GM19324 (cell line): Measurements from ENCODE around the gene B4GALNT4.
"Not testable (repeated sequence)": the region's sequence is repeated elsewhere in the genome, so short reads cannot be mapped to it uniquely, and the experiment has no call there.

Experiments
- ATAC-seq: cut with Tn5 transposase; IDR thresholded peaks from one replicate; pipeline ENCODE4 v1.9.1; 2021; ENCODE audit warnings: mild to moderate bottlenecking, moderate library complexity; ENCODE audit not compliant: unreplicated experiment, low FRiP score

B4GALNT4 gene

DNA sequence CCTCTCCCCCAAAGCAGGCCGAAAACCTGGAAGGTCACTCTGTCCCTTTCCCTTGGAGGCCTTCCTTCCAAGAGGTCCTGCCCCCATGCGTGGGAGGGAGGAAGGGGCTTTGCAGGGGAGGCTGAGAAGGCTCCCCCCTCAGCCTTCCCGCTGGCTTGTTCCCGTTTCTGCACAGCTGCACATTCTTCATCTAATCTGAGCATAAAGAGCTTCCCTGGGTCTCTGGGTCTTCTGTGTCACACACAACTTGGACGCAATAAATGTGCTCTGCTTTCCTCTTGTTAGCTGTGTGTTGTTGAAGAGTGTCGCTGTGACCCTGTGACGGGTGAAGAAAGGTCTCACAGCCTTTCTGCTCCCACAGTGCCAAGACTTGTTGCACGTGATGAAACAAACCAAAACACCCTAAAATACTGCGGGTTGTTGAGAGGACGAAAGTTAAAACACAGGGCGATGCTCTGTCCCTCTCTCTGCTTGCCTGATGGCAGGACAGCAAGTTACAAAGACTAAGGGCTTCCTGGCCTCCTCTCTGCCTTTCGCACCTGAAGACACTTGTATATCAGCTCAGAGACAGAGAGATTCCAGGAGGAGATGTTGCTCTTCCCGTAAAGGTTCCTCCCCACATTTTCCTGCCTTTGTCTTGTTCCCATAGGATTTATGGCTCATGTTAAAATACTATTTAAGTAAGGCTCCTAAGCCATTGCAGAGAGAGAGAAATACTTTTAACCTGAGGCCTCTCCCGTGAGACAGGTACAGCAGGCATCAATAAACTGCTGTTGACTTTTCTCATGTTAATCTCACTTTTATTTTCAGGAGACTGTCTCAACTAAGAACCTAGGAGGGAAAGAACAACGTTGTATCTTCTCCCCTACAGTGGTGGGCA is 33.3 kb upstream of the B4GALNT4 start:
- ATAC-seq = no peak

DNA sequence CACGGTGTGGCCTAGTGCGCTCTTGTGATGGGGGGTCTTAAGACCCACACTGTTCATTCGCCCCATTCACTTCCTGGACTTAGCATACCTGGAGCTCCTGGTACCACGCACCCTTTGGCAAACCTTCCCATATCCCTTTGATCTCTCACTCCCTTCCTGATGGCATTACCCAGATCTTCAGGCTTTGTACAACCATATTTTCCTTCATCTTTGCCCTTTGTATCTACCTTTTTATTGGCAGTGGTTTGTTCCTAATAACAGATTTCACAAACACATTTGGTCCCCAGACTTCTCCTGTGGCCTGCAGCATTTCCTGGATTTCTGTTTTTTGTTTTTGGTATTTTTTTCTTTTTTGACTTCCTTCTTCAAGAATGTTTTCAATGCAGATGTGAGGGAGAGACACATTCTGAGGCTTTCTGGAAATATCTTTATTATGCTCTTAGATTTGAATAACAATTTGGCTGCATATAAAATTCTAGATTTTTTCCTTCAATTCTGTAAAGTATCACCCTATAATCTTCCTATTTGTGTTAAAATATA is 32.6 kb upstream of the B4GALNT4 start:
- ATAC-seq = no peak

DNA sequence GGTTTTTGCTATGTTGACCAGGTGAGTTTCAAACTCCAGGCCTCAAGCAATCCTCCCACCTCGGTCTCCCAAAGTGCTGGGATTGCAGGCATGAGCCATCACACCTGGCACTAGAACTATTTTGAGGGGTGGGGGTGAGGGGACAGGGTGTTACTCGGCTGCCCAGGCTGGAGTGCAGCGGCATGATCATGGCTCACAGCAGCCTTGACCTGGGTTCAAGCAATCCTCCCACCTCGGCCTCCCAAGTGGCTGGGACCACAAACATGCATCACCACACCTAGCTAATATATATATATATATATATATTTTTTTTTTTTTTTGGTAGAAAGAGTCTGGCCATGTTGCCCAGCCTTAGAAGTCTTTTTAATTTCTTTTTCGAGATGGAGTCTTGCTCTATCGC is 31.6 kb upstream of the B4GALNT4 start:
- ATAC-seq = no peak

DNA sequence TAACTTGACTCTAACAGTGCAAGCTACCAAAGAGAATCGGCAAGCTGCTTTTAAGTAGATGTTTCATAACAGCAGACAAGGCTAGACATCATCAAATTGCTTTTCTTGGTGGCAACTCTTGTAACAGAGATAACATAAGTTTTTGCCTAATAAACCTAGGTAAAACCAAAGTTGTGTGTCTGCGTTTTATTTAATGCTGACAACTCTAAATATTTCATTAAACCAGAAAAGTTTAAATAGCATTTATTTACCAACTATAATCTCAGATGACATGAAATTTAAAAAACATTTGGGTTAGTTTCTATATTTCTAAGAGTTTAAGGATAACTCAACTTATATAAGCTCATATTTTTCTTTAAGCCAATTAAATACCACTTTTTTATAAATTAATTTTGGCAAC is 29.3 kb upstream of the B4GALNT4 start:
- no peak for ATAC-seq

DNA sequence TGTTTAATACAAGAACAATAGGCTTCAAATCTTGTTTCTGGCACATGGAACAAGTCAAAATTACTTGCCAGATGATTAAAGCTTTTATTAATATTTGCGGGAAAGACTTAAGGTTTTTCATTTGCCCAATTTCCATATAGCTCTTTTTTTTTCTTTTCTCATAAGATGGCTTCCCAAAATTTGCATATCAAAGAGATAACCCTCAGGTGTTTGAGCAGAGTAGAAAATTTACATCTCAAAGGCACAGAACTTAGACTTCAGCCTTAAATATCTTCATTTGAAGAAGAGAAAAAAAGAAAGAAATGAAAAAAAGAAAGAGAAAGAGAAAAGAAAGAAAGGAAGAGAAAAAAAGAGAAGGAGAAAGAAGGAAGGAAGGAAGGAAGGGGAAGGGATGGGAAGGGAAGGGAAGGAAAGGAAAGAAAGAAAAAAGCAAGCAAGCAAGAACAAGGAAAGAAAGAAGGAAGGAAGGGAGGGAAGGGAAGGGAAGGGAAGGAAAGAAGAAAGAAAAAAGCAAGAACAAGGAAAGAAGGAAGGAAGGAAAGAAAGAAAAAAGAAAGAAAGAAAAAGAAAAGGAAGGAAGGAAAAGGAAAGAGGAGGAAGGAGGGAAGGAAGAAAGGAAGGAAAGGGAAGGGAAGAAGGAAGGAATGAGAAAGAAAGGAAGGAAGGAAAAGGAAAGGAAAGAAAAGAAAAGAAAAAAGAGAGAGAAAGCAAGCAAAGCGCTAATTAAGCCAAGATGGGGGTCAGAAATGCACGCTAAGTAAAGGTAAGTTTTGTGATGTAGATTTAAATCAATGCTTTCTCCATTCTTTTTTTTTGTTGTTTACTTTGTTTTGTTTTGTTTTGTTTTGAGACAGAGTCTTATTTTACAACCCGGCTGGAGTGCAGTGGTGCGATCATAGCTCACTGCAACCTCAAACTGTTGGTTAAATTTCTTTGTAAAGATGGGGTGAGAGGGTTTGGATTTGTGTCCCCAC is 28.5 kb upstream of the B4GALNT4 start:
- ATAC-seq = no peak

DNA sequence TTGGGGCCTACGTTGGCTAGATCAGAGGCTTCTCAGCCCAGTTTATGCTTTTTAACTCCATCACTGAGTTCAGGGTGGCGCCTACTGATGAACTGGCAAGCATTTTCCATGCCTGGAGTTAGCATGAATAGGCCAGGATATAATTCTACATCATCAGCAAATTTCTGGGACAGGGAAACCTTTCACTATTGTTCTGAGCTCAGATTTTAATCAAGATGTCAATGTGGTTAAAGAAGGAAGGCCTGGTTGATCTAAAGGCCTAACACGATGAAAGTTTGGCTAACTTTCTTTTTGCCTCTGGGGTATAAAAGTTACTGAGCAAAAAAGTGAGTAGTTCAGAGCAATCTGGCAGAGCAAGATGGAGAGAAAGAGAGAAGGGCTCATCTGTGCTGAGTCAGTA is 27.0 kb upstream of the B4GALNT4 start:
- ATAC-seq = no peak

DNA sequence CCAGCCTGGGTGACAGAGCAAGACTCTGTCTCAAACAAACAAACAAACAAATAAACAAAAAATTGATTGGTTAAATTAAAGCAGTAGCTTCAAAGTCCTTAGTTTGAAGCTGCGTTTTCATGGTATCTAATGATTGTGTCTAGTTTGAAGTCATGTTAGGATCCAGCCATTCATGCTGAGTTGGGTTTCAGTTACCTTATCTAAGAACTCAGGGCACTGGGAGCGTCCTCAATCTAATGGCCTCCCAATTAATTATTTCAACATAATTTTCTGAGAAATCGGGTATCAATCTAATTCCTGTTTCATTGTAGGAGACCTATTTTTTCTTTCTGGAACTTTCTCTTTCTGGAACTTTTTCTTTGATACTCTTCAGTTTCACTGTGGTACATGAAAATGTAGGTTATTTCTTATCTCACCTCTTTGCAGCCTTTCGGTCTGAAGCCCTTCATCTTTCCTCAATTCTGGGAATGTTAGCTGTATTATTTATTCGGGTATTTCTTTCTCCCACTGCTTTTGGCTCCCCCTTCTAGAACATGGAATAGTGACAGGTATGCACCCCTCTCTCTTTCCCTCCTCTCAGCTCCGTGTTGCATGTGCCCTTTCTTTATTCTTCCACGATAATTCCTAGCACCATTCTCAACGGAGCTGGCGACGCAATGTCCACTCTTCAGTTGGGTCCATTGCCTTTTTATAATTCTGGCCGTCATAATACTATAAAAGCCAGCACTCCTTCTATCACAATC is 24.3 kb upstream of the B4GALNT4 start:
- ATAC-seq = no peak

DNA sequence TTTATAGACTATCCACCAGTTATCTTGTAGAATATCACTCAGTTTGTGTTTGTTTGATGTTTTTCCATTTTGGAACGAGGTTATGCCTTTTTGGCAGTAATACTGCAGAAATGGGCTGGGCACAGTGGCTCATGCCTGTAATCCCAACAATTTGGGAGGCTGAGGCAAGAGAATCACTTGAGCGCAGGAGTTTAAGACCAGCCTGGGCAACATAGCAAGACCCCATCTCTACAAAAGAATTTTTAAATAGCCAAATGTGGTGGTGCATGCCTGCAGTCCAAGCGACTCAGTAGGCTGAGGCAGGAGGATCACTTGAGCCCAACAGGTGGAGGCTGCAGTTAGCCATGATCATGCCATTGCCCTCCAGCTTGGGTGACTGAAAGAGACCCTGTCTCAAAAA is 22.8 kb upstream of the B4GALNT4 start:
- ATAC-seq = no peak

DNA sequence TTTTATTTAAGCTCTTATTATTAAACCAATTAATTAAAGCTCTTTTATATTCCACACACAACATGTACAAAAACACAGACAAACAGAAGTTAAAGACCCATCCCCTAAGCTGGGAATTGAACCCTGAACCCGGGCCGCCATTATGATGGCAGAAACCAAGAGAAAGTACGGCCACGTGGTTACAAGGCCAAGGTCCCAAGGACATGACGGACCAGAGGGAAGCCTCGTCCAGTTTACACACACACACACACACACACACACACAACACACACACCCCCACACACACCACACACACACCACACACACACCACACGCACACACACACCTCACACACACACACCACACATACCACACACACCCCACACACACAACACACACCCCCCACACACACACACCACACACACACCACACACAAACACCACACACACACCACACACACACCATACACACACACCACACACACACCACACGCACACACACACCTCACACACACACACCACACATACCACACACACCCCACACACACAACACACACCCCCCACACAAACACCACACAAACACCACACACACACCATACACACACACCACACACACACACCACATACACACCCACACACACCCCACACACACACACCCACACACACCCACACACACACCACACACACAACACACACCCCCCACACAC is 19.9 kb upstream of the B4GALNT4 start:
- ATAC-seq = not testable (repeated sequence)

DNA sequence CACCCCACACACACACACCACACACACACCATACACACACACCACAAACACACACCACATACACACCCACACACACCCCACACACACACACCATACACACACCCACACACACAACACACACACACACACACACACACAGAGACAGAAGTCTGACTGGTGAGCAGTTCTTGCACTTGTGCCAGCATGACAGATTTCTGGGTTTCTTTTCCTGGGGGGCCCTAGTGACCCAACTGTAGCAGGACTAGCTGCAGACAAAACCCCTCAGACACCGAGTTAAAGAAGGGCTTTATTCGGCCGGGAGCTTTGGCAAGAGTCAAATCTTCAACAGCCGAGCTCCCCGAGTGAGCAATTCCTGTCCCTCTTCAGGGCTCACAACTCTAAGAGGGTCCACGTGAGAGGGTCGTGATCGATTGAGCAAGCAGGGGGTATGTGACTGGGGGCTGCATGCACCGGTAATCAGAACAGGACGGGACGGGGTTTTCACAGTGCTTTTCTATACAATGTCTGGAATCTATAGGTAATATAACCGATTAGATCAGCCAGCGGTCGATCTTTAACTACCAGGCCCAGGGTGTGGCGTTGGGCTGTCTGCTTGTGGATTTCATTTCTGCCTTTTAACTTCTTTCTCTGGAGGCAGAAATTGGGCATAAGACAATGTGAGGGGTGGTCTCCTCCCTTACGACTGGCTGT is 19.1 kb upstream of the B4GALNT4 start:
- ATAC-seq = not testable (repeated sequence)

DNA sequence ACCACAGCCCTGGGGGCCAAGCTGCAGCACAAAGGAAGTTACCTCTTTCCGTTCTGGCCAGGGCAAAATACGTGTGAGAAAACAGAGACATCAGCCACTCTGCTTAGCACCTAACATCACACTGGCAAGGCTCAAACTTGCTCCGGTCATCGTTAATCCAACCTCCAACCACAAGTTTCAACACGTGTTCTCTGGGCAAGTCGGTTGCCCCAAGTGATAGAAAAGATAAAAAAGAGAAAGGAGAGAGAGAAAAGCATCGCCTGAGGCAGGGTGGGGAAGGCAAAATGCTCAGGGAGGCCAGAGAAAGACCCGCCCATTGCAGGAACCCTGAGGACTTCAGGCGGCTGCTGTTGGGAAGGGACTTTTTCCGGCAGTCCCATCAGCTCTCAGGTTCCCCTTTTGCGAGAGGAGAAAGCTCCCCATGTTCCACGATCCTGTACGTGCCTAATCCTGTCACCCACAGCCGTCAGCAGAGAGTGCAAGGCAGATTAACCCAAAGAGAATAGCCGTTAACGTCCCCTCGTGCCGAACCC is 18.5 kb upstream of the B4GALNT4 start:
- ATAC-seq = no peak

DNA sequence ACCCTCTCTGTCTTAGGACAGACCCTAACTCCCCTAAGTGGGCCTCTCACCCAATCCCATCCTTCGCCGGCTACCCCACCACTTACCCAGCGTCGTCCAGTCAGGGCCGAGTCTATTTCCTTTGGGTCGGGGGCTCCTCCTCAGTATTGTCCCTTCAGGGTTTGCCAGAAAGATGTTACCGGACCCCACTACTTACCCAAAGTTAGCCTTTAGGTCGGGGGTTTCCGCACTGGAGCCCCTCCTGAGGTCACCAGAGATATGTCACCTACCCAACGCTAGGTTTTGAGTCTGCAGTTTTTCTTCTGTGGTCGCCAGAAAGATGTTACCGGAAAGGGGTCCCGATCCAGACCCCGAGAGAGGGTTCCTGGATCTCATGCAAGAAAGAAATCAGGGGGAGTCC is 17.9 kb upstream of the B4GALNT4 start:
- no peak for ATAC-seq

DNA sequence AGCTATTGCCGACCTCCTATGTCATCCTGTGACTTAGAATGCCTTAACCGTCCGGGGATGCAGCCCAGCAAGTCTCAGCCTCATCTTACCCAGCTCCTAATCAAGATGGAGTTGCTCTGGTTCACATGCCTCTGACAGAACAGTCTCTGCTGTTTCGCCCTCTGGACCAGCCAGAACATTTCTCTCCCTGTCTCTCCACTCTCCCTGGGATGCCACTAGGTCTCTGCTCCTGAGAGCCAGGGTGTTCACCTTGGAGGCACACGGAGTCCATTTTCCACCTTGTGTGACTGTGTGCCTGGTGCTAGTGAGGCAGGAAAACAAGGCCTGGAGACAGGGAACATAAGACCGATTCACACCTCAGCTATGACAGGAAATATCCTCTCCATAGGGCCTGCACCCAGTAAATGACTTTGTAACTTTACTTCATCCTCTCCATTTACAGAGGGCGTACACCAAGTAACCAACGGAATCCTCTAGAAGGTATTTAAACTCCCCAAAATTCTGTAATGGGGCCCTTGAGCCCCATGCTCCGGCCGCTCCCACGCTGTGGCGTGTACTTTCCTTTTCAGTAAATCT is 16.8 kb upstream of the B4GALNT4 start:
- no peak for ATAC-seq

DNA sequence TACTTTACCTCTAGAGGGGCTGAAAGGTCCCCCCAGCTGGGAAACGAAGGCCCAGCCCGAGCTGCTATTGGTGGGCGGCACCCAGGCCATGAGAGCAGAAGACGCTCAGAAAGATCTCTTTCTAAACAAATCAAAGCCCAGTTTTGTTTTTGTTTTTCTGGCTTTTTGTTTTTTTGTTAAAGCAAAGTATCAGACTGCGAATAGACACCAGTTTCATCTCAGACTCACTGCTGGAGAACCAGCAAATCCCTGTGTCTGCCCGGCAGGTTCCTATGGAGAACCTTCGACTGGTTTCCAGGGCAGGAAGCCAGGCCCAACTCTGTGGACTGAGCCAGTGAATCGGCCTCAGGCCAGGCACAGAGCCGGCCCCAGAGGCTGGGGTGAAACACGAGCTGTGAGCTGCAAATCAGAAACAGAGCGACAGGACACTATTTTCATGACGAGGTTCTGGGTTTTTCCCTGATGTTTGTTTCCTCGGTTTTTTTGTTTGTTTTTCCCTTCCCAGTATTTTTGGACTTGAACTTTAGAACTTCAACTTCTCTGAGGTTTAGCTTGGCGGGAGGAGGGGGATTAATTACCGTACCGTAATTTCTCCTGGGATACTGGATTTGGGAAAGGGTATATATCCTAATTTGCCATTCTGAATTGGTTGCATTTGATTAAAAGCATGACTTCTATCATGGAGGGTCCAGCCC is 16.0 kb upstream of the B4GALNT4 start:
- no peak for ATAC-seq

DNA sequence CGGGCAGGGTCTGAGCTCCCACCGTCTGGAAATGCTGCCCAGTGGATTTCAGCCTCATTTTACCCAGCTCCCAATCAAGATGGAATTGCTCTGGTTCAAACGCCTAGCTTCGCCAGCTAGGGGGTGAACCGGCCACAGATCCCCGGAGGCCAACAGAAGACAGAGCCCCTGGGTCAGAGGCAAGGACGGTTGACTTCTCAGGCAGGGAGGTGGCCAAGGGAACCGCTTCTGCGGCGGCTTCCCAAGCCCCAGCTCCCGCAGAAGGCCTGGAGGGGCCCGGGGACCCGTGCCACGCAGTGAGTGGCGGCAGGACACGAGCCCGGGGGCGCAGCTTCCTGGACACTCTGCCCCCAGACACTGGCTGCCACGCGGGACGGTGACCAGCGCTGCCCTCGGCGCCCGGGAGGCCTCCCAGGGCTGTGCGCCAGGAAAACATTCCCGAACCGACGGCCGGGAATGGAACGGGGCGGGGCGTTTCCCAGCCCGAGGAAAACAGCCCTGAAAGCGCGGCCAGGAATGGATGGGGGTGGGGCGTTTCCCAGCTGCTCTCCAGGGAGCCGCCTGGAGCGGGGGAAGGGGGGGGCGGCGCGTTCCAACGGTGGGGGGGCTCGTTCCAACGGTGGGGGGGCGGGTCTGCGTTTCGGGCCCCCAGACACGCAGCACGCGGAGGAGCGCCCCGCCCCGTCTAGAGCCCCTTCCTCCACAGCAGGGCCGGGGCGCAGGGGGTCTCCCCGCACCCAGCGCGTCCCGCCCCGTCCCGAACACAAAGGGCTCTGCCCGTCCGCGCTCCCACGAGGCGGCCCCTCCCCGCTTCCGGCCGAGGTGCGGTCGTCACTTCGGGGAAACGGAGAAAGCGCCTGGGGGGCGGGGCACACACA is 13.5 kb upstream of the B4GALNT4 start:
- ATAC-seq = no peak

DNA sequence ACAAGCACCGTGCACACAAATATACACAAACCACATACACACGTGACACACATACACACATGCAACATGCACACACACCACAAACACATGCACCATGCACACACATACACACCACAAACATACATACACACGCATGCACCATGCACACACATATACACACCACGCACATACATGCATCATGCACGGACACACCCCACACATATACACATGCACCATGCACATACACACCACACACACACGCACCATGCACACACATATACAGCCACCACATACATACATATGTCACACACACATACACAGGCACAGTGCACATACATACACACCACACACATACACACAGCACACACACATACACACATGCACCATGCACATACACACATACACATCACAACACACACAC is 12.7 kb upstream of the B4GALNT4 start:
- ATAC-seq = no peak

DNA sequence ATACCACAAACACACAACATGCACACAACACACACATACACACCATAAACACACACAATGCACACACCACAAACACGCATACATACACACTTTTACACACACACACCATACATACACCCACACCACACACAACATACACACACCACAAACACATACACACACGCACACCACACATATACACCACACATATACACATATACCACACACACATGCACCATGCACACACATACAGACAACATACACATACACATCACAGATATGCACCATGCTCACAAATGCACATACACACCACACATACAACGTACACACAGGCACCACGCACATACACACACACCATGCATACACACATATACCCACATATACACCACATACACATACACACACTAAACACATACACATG is 11.7 kb upstream of the B4GALNT4 start:
- no peak for ATAC-seq
